Endothelial cell of umbilical vein (primary cell): Measurements from ENCODE around the gene MAP3K10. TPM values are rescaled to one million over a fixed set of nuclear protein-coding genes. Genes with fewer than 3 reads are reported as not detected.

Source experiments
- BruUV-seq: library from RNA; stranded (reverse); fragments of 400-500 nt; replicated peaks from 2 replicates; lab custom pipeline; 2021; lab: Mats Ljungman, UMichigan
- CTCF ChIA-PET: fragments of 300-600, 350-600 bp; sonication (Branson Sonifier 250); formaldehyde crosslinking; loops from one replicate; lab custom pipeline; 2021; ENCODE audit warnings: antibody characterized with exemption, inconsistent platforms; lab: Charles Lee
- POLR2A ChIA-PET: fragments of 300-600, 350-600 bp; sonication (Branson Sonifier 250); formaldehyde crosslinking; loops from one replicate; lab custom pipeline; 2021; ENCODE audit warnings: antibody characterized with exemption, inconsistent platforms; lab: Charles Lee
- DNase-seq: peaks from one replicate; pipeline ENCODE4 v3.0.0-alpha.2; 2011; ENCODE audit warnings: low read depth, low spot score
- FAIRE-seq: peaks from 2 replicates; lab custom pipeline; 2011; peaks lifted over from hg19 to GRCh38; lab: Jason Lieb, UNC
- H2AFZ ChIP-seq: 2 replicates; pipeline ENCODE4 v1.6.0; 2012; ENCODE audit warnings: low read depth, low read length, control low read depth, inconsistent platforms
- H3K27ac ChIP-seq: 2 replicates; pipeline ENCODE4 v1.5.1; 2011; ENCODE audit warnings: low read depth, mild to moderate bottlenecking, control low read depth, low read length, moderate library complexity; ENCODE audit not compliant: insufficient read depth
- H3K27me3 ChIP-seq, 2 experiments: 2 replicates each; pipeline versions ENCODE4 v1.6.0 to v1.6.1; 2011; ENCODE audit warnings: low read length in 2 of 2, mixed read lengths in 1 of 2; ENCODE audit not compliant: control insufficient read depth in 2 of 2, insufficient read depth in 2 of 2
- H3K36me3 ChIP-seq, 2 experiments: 2 replicates in 1 of 2; 3 replicates in 1 of 2; pipeline ENCODE4 v1.5.1; 2011; ENCODE audit warnings: low read length in 2 of 2, mild to moderate bottlenecking in 1 of 2, moderate library complexity in 1 of 2; ENCODE audit not compliant: control insufficient read depth in 2 of 2, insufficient read depth in 2 of 2; ENCODE audit errors: extremely low read depth in 1 of 2
- H3K4me1 ChIP-seq: 3 replicates; pipeline ENCODE4 v1.5.1; 2011; ENCODE audit warnings: mild to moderate bottlenecking, low read length; ENCODE audit not compliant: control insufficient read depth, insufficient read depth; ENCODE audit errors: extremely low read depth
- H3K4me2 ChIP-seq: 2 replicates; pipeline ENCODE4 v1.6.1; 2011; ENCODE audit warnings: low read length, control low read depth, mixed read lengths; ENCODE audit not compliant: insufficient read depth
- H3K4me3 ChIP-seq, 3 experiments: fragments of 200-600 bp in 1 of 3; sonication (generic), shearing (Covaris generic) in 1 of 3; replicated peaks in 1 of 3; 2 replicates each; pipeline ENCODE4 v1.5.1; 2011 to 2016; ENCODE audit warnings: control low read depth in 3 of 3, low read length in 3 of 3, mild to moderate bottlenecking in 2 of 3, inconsistent platforms in 1 of 3, low read depth in 1 of 3, moderate library complexity in 1 of 3; ENCODE audit not compliant: insufficient read depth in 1 of 3
- H3K79me2 ChIP-seq: 2 replicates; pipeline ENCODE4 v1.6.0; 2012; ENCODE audit warnings: low read length, inconsistent platforms; ENCODE audit not compliant: control insufficient read depth, insufficient read depth
- H3K9ac ChIP-seq: replicated peaks from 2 replicates; pipeline ENCODE3; 2011; ENCODE audit warnings: low read length, control low read depth; ENCODE audit not compliant: insufficient read depth; ENCODE audit errors: extremely low read depth
- H3K9me1 ChIP-seq: replicated peaks from 3 replicates; pipeline ENCODE4 v1.6.0; 2011; ENCODE audit warnings: mild to moderate bottlenecking, low read length; ENCODE audit not compliant: control insufficient read depth, insufficient read depth; ENCODE audit errors: extremely low read depth
- H3K9me3 ChIP-seq: replicated peaks from 2 replicates; pipeline ENCODE4 v1.5.1; 2012; ENCODE audit warnings: low read length, inconsistent platforms; ENCODE audit not compliant: control insufficient read depth, insufficient read depth
- H4K20me1 ChIP-seq: replicated peaks from 2 replicates; pipeline ENCODE3; 2011; ENCODE audit warnings: mild to moderate bottlenecking, low read length; ENCODE audit not compliant: control insufficient read depth, insufficient read depth; ENCODE audit errors: extremely low read depth
- CTCF ChIP-seq, 2 donors: IDR thresholded peaks; 1 replicate in 1 of 2; 2 replicates in 1 of 2; pipeline ENCODE4 v1.5.1; 2011; ENCODE audit warnings: low read length in 2 of 2, mild to moderate bottlenecking in 2 of 2, moderate library complexity in 2 of 2, control low read depth in 1 of 2, inconsistent platforms in 1 of 2, low read depth in 1 of 2; ENCODE audit not compliant: insufficient read depth in 1 of 2; ENCODE audit errors: extremely low read depth in 1 of 2
- EZH2 ChIP-seq: IDR thresholded peaks from 2 replicates; pipeline ENCODE4 v1.6.1; 2012; ENCODE audit warnings: borderline replicate concordance, low read depth, mild to moderate bottlenecking, moderate library complexity, low read length, inconsistent platforms; ENCODE audit not compliant: severe bottlenecking
- FOS ChIP-seq: IDR thresholded peaks from 2 replicates; pipeline ENCODE4 v1.6.1; 2011; ENCODE audit warnings: mild to moderate bottlenecking, low read length, moderate library complexity, borderline replicate concordance; ENCODE audit not compliant: insufficient read depth
- GATA2 ChIP-seq: IDR thresholded peaks from 2 replicates; pipeline ENCODE4 v1.7.0; 2011; ENCODE audit warnings: low read depth, mild to moderate bottlenecking, moderate library complexity, mixed read lengths, low read length; ENCODE audit not compliant: insufficient read length, insufficient read depth
- JUN ChIP-seq: IDR thresholded peaks from 2 replicates; pipeline ENCODE4 v1.6.1; 2011; ENCODE audit warnings: borderline replicate concordance, low read depth; ENCODE audit not compliant: insufficient read length, insufficient read depth
- MAX ChIP-seq: IDR thresholded peaks from 2 replicates; pipeline ENCODE4 v1.6.1; 2011; ENCODE audit not compliant: insufficient read depth, insufficient read length
- MYC ChIP-seq: IDR thresholded peaks from one replicate; pipeline ENCODE4 v1.6.1; 2011; ENCODE audit warnings: mild to moderate bottlenecking, low read depth, low read length
- POLR2A ChIP-seq: IDR thresholded peaks from 2 replicates; pipeline ENCODE4 v1.6.1; 2012; ENCODE audit warnings: low read depth, mild to moderate bottlenecking, control low read depth, low read length
- POLR2AphosphoS5 ChIP-seq: IDR thresholded peaks from 2 replicates; pipeline ENCODE4 v1.6.1; 2012; ENCODE audit warnings: low read depth, mild to moderate bottlenecking, control low read depth, low read length, moderate library complexity; ENCODE audit not compliant: insufficient read depth
- dilution Hi-C: fragments of 300-500 bp; cut with MboI; formaldehyde crosslinking; loops from one replicate; pipeline ENCODE4 v1.15.0; 2019; ENCODE audit warnings: low sequenced_read_pairs; ENCODE audit not compliant: extremely low pct_ligation_motif_present
- intact Hi-C: fragments of 100-400 bp; cut with micrococcal nuclease; formaldehyde crosslinking; loops from one replicate; pipeline ENCODE4 v1.10.0; 2022
- polyA plus RNA-seq, 4 experiments: library from polyadenylated mRNA; depleted of rRNA in 3 of 4; stranded (reverse) in 3 of 4; unstranded in 1 of 4; fragments of >200 nt; gene quantifications; 2 replicates each; pipeline versions ENCODE4 v1.2.1 to v1.2.3, GENCODE V29; 2011 to 2012; ENCODE audit warnings: missing spikeins in 1 of 4
- total RNA-seq: library from RNA; stranded (reverse); gene quantifications from 2 replicates; pipeline ENCODE4 v1.2.3, GENCODE V29; 2021

The MAP3K10 gene
- total and polyA plus RNA-seq, 2 donors (not counting 3 experiments of a cell fraction or from before 2014, with no cell fraction given) = 6.3 to 19.4 TPM

GRCh38 chr19:40229484-40229883 is 38.3 kb downstream of the MAP3K10 start:
- POLR2A ChIA-PET = no interaction called here
- BruUV-seq = no TSS peak

GRCh38 chr19:40229926-40230417 is 38.7 kb downstream of the MAP3K10 start:
- FAIRE-seq (no peak), DNase-seq (no peak)
- POLR2A ChIA-PET = no interaction called here
- Histone ChIP-seq H3K9ac (no peak overlapping the region), H3K9me1 (no peaks in the 10 kb centered on the region), H3K4me1 (peaks cover 25% of the 10 kb centered on the region), H2AFZ (no peak overlapping the region), H4K20me1 (no peaks in the 10 kb centered on the region), H3K79me2 (no peaks in the 10 kb centered on the region), H3K36me3 (peaks cover 0 to under 1% of the 10 kb centered on the region in 2 experiments), H3K4me3 (no peak overlapping the region), H3K4me2 (no peak overlapping the region), H3K9me3 (no peaks in the 10 kb centered on the region), H3K27ac (no peak overlapping the region), H3K27me3 (peaks cover 19 to 30% of the 10 kb centered on the region in 2 experiments)
- CTCF ChIA-PET = no interaction called here
- intact Hi-C loops (no loop called here), dilution Hi-C loops (no loop called here)
- TF ChIP-seq POLR2AphosphoS5 = no peak
- TF ChIP-seq CTCF (IDR thresholded peaks at IDR 0.05; ENCODE audit: extremely low read depth in 1 of 2, insufficient read depth in 1 of 2, low read depth in 1 of 2, low read length in 2 of 2) = no peak
- TF ChIP-seq MYC = no peak
- no peak for TF ChIP-seq GATA2
- TF ChIP-seq FOS = no peak
- TF ChIP-seq MAX = no peak
- no peak for TF ChIP-seq POLR2A
- no peak for TF ChIP-seq JUN
- TF ChIP-seq EZH2 = no peak
- no TSS peak for BruUV-seq

More at GRCh38 chr19:40229484-40229883, 38.3 kb downstream of the MAP3K10 start:
- no peak for DNase-seq
- H3K79me2 ChIP-seq = no peaks in the 10 kb centered on the region
- H3K9me1 ChIP-seq = no peaks in the 10 kb centered on the region
- dilution Hi-C loops (no loop called here), intact Hi-C loops (no loop called here)
- peaks cover 22 to 30% of the 10 kb centered on the region in 2 experiments for H3K27me3 ChIP-seq
- no peak overlapping the region for H3K27ac ChIP-seq
- no peak overlapping the region for H3K4me2 ChIP-seq
- no peak overlapping the region for H3K9ac ChIP-seq
- CTCF ChIA-PET = no interaction called here
- H3K4me1 ChIP-seq = peaks cover 23% of the 10 kb centered on the region
- no peaks in the 10 kb centered on the region for H3K9me3 ChIP-seq
- no peak for TF ChIP-seq POLR2A
- TF ChIP-seq FOS = peak; percentile 61
- no peak for TF ChIP-seq MAX
- no peak for TF ChIP-seq EZH2
- TF ChIP-seq MYC = no peak
- no peak overlapping the region for H2AFZ ChIP-seq
- no peaks in the 10 kb centered on the region for H3K36me3 ChIP-seq
- H4K20me1 ChIP-seq = no peaks in the 10 kb centered on the region
- peak; percentile 77 for FAIRE-seq
- no peak overlapping the region for H3K4me3 ChIP-seq
